Mammary epithelial cell (primary cell): ENCODE measurements around the gene TMEM143.

Source experiments
- EZH2 ChIP-seq: IDR thresholded peaks from 2 replicates; pipeline ENCODE4 v1.6.1; 2012; ENCODE audit warnings: low read length, inconsistent platforms, borderline replicate concordance
- TF ChIP-seq, protein P1 (sequence below), 2 donors: IDR thresholded peaks in 1 of 2; conservative IDR thresholded peaks in 1 of 2; 2 replicates each; pipeline ENCODE4 v1.5.1; 2011 to 2012; ENCODE audit warnings: inconsistent platforms in 2 of 2, low read length in 2 of 2, mild to moderate bottlenecking in 2 of 2, control low read depth in 1 of 2, low read depth in 1 of 2; ENCODE audit not compliant: insufficient read depth in 1 of 2; ENCODE audit errors: extremely low read depth in 1 of 2

DNA sequence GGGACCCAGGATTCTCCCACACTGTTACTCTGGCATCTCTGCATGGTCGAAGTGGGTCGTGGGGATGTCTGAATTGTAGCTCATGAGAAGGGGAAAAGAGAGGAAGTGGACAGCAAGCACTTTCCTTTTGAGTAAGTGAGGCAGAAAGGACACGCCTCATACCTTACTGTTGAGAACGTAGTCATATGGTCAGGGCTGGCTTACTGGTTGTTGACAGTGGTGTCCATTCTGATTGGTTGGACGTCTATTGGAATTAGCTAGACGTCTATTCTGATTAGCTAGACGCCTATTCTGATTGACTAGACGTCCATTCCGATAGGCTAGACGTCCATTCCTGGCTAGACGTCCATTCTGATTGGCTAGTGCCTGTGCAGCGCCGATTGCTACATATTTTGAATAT is 42.1 kb upstream of the TMEM143 start:
- TF ChIP-seq, protein P1, sequence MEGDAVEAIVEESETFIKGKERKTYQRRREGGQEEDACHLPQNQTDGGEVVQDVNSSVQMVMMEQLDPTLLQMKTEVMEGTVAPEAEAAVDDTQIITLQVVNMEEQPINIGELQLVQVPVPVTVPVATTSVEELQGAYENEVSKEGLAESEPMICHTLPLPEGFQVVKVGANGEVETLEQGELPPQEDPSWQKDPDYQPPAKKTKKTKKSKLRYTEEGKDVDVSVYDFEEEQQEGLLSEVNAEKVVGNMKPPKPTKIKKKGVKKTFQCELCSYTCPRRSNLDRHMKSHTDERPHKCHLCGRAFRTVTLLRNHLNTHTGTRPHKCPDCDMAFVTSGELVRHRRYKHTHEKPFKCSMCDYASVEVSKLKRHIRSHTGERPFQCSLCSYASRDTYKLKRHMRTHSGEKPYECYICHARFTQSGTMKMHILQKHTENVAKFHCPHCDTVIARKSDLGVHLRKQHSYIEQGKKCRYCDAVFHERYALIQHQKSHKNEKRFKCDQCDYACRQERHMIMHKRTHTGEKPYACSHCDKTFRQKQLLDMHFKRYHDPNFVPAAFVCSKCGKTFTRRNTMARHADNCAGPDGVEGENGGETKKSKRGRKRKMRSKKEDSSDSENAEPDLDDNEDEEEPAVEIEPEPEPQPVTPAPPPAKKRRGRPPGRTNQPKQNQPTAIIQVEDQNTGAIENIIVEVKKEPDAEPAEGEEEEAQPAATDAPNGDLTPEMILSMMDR (conservative IDR thresholded peaks at IDR 0.05 in 1 of 2, IDR thresholded peaks at IDR 0.05 in 1 of 2; ENCODE audit: extremely low read depth in 1 of 2, insufficient read depth in 1 of 2, low read depth in 1 of 2, low read length in 2 of 2): no peak
- TF ChIP-seq EZH2: no peak
